PC-3 (cell line): ENCODE results near the gene GFRA1. TPM values are rescaled to one million over a fixed set of nuclear protein-coding genes. Genes with fewer than 3 reads are reported as not detected.

Experiments used
- ATAC-seq: fragments of 200-7000 bp; cut with Tn5 transposase; 2 replicates; pipeline ENCODE4 v1.9.1; 2020; ENCODE audit warnings: mild to moderate bottlenecking, moderate library complexity
- BruUV-seq: library from RNA; stranded (reverse); fragments of 400-500 nt; replicated peaks from 2 replicates; lab custom pipeline; 2021; lab: Mats Ljungman, UMichigan
- CTCF ChIA-PET: fragments of 300-600 bp; sonication (Branson Sonifier 250); formaldehyde crosslinking; loops from one replicate; lab custom pipeline; 2022; ENCODE audit warnings: antibody characterized with exemption; lab: Charles Lee
- POLR2A ChIA-PET: fragments of 300-600 bp; sonication (Branson Sonifier 250); formaldehyde crosslinking; loops from one replicate; lab custom pipeline; 2022; ENCODE audit warnings: antibody characterized with exemption; ENCODE audit not compliant: unreplicated experiment; lab: Charles Lee
- DNase-seq: peaks from one replicate; pipeline ENCODE4 v3.0.0-alpha.2; 2015
- H2AFZ ChIP-seq: fragments of 300-600 bp; sonication (generic); 2 replicates; pipeline ENCODE4 v1.6.0; 2016; ENCODE audit warnings: antibody characterized with exemption, low read length
- H3F3A ChIP-seq: fragments of 300-600 bp; sonication (generic); one replicate; pipeline ENCODE4 v1.6.0; 2017; ENCODE audit warnings: antibody characterized with exemption, low read length, control low read depth, mild to moderate bottlenecking; ENCODE audit not compliant: unreplicated experiment
- H3K27ac ChIP-seq: fragments of 300-600 bp; sonication (generic); 2 replicates; pipeline ENCODE4 v1.5.1; 2016; ENCODE audit warnings: mild to moderate bottlenecking, low read length
- H3K27me3 ChIP-seq: fragments of 300-600 bp; sonication (generic); 2 replicates; pipeline ENCODE4 v1.6.1; 2016; ENCODE audit warnings: low read length, mixed read lengths
- H3K36me3 ChIP-seq: fragments of 300-600 bp; sonication (generic); 2 replicates; pipeline ENCODE4 v1.6.1; 2016; ENCODE audit warnings: low read depth, mixed run types, low read length, mixed read lengths
- H3K4me1 ChIP-seq: fragments of 300-600 bp; sonication (generic); 2 replicates; pipeline ENCODE4 v1.5.1; 2016; ENCODE audit warnings: low read length; ENCODE audit not compliant: insufficient read depth
- H3K4me2 ChIP-seq: fragments of 300-600 bp; sonication (generic); 2 replicates; pipeline ENCODE4 v1.6.0; 2016; ENCODE audit warnings: low read length
- H3K4me3 ChIP-seq: fragments of 300-600 bp; sonication (generic); 2 replicates; pipeline ENCODE4 v1.5.1; 2016; ENCODE audit warnings: mild to moderate bottlenecking, low read length, mixed read lengths
- H3K79me2 ChIP-seq: fragments of 300-600 bp; sonication (generic); 2 replicates; pipeline ENCODE4 v1.6.1; 2017; ENCODE audit warnings: low read length, mixed read lengths
- H3K9ac ChIP-seq: fragments of 300-600 bp; sonication (generic); 2 replicates; pipeline ENCODE4 v1.6.0; 2016; ENCODE audit warnings: mild to moderate bottlenecking, low read length
- H3K9me2 ChIP-seq: fragments of 300-600 bp; sonication (generic); replicated peaks from 2 replicates; pipeline ENCODE4 v1.6.1; 2016; ENCODE audit warnings: mixed run types, low read length, mixed read lengths
- H3K9me3 ChIP-seq: fragments of 300-600 bp; sonication (generic); 2 replicates; pipeline ENCODE4 v1.6.1; 2016; ENCODE audit warnings: low read length, mixed read lengths
- H4K20me1 ChIP-seq: fragments of 300-600 bp; sonication (generic); 2 replicates; pipeline ENCODE4 v1.6.1; 2016; ENCODE audit warnings: low read length, mixed read lengths
- CTCF ChIP-seq: fragments of 300-600 bp; sonication (generic); conservative IDR thresholded peaks from 2 replicates; pipeline ENCODE4 v1.5.1; 2017; ENCODE audit warnings: antibody characterized with exemption, low read depth, mild to moderate bottlenecking, low read length
- EZH2 ChIP-seq: fragments of 300-600 bp; sonication (generic); IDR thresholded peaks from one replicate; pipeline ENCODE4 v1.6.1; 2017; ENCODE audit warnings: antibody characterized with exemption, mild to moderate bottlenecking, low read length; ENCODE audit not compliant: unreplicated experiment
- EZH2phosphoT487 ChIP-seq: fragments of 300-600 bp; sonication (generic); IDR thresholded peaks from 2 replicates; pipeline ENCODE4 v1.6.1; 2018; ENCODE audit warnings: mild to moderate bottlenecking, antibody characterized with exemption, low read length, borderline replicate concordance
- intact Hi-C: fragments of 100-400 bp; cut with micrococcal nuclease; formaldehyde crosslinking; loops from 2 replicates; pipeline ENCODE4 v1.9.0; 2023
- total RNA-seq: library from RNA; depleted of rRNA; stranded (reverse); fragments of >200 nt; gene quantifications from 2 replicates; pipeline ENCODE4 v1.2.3, GENCODE V29; 2014

GFRA1 gene
- total RNA-seq, 1 experiment from 2014 or later, result not detected

DNA sequence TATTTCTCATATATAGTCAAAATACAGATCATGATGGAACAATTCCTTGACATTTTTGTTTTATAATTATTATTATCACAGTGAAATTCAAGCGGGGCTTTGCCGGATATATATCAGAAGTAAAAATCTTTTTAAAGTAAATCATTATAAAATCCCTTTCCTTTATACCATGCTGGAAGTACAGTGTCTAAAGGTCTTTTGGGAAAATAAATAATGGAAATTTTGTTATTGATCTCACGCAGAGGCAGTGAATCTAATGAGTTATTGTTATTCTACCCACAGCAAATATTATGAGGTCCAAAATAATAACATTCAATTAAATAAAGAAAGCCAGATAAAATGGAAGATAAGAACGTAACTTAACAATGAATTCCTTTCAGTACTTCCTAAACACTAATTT, 33.8 kb downstream of the GFRA1 start:
- DNase-seq, result no peak

GRCh38 chr10:116237970-116238369, 35.0 kb downstream of the GFRA1 start:
- Histone ChIP-seq H3K9me3 (no peaks in the 10 kb centered on the region), H3K4me3 (no peak overlapping the region), H3K79me2 (no peaks in the 10 kb centered on the region), H3F3A (no peaks in the 10 kb centered on the region), H3K36me3 (no peaks in the 10 kb centered on the region), H3K9me2 (no peaks in the 10 kb centered on the region), H3K9ac (no peak overlapping the region), H4K20me1 (no peaks in the 10 kb centered on the region), H3K27me3 (no peaks in the 10 kb centered on the region), H2AFZ (no peak overlapping the region), H3K4me2 (no peak overlapping the region), H3K4me1 (no peaks in the 10 kb centered on the region), H3K27ac (no peak overlapping the region)
- DNase-seq (no peak), ATAC-seq (no peak)
- no TSS peak for BruUV-seq
- no peak for TF ChIP-seq CTCF
- no peak for TF ChIP-seq EZH2phosphoT487
- TF ChIP-seq EZH2, result no peak
- ChIA-PET CTCF (no interaction called here), POLR2A (no interaction called here)
- intact Hi-C loops, result no loop called here

More for the DNA sequence above, 33.8 kb downstream of the GFRA1 start:
- no peak overlapping the region for H3K4me2 ChIP-seq
- H3K79me2 ChIP-seq, result no peaks in the 10 kb centered on the region
- no peak overlapping the region for H3K4me3 ChIP-seq
- BruUV-seq, result no TSS peak
- no peaks in the 10 kb centered on the region for H4K20me1 ChIP-seq
- POLR2A ChIA-PET, result no interaction called here
- TF ChIP-seq EZH2phosphoT487 (no peak), CTCF (no peak), EZH2 (no peak)
- no peak overlapping the region for H2AFZ ChIP-seq
- no peak overlapping the region for H3K27ac ChIP-seq
- CTCF ChIA-PET, result no interaction called here
- ATAC-seq, result no peak
- H3K4me1 ChIP-seq, result no peaks in the 10 kb centered on the region
- intact Hi-C loops, result no loop called here
- H3K9ac ChIP-seq, result no peak overlapping the region
- no peaks in the 10 kb centered on the region for H3K9me3 ChIP-seq
- H3K27me3 ChIP-seq, result no peaks in the 10 kb centered on the region
- no peaks in the 10 kb centered on the region for H3K36me3 ChIP-seq
- H3F3A ChIP-seq, result no peaks in the 10 kb centered on the region
- H3K9me2 ChIP-seq, result no peaks in the 10 kb centered on the region

DNA sequence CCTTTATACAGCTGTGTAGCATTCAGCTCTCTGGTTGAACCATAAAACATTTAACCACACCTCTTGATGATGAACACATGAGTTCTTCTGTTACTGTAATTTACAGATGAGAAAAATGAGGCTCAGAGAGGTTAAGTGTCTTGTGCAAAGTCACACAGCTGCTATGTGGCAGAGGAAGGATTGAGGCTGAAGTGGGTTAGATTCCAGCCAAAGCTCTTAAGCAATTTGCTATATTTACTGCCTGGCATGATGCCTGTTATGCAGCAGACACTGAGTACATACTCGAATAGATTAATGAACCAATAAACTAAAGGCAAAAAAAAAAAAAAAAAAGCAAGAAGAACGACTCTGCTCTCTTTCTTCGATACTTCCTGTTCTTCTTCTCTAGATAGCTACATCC, 35.7 kb downstream of the GFRA1 start:
- POLR2A ChIA-PET, result no interaction called here
- TF ChIP-seq EZH2phosphoT487 (no peak), EZH2 (no peak), CTCF (no peak)
- H3K79me2 ChIP-seq, result no peaks in the 10 kb centered on the region
- no peaks in the 10 kb centered on the region for H3K9me2 ChIP-seq
- H3K36me3 ChIP-seq, result no peaks in the 10 kb centered on the region
- H3K27me3 ChIP-seq, result no peaks in the 10 kb centered on the region
- H3K9me3 ChIP-seq, result no peaks in the 10 kb centered on the region
- H3K9ac ChIP-seq, result no peak overlapping the region
- no peak overlapping the region for H3K4me3 ChIP-seq
- BruUV-seq, result no TSS peak
- DNase-seq, result no peak
- H2AFZ ChIP-seq, result no peak overlapping the region
- H3F3A ChIP-seq, result no peaks in the 10 kb centered on the region
- CTCF ChIA-PET, result no interaction called here
- no peak overlapping the region for H3K4me2 ChIP-seq
- no peaks in the 10 kb centered on the region for H4K20me1 ChIP-seq
- no peak for ATAC-seq
- intact Hi-C loops, result no loop called here
- H3K4me1 ChIP-seq, result no peaks in the 10 kb centered on the region
- no peak overlapping the region for H3K27ac ChIP-seq
